ENCODE data around the gene TTLL8.

- no peak for TF ChIP-seq CTCF (IDR thresholded peaks at IDR 0.05)
- no peak for TF ChIP-seq POLR2A (IDR thresholded peaks at IDR 0.05)
- no peak for TF ChIP-seq POLR2AphosphoS5 (IDR thresholded peaks at IDR 0.05)
- no peak for TF ChIP-seq EP300 (IDR thresholded peaks at IDR 0.05)
Measured at GRCh38 chr22:50045211-50046018, 12.7 kb downstream of the TTLL8 start.
